ENCODE results near the gene ARHGAP22.

The ARHGAP22 gene

GRCh38 chr10:48550071-48550691 is 54.7 kb downstream of the ARHGAP22 start:
- peaks cover 8% of the 10 kb centered on the region for H3K79me1 ChIP-seq (replicated peaks; ENCODE audit: low read length, poor library complexity, severe bottlenecking)
- H3K36me3 ChIP-seq (ENCODE audit: control insufficient read depth in 1 of 2, insufficient read depth in 2 of 2, low read depth in 1 of 2, low read length in 2 of 2), result peaks cover 28 to 94% of the 10 kb centered on the region in 2 experiments
- H3K4ac ChIP-seq (ENCODE audit: low read depth in 1 of 2, low read length in 2 of 2), result no peak overlapping the region
- no peak overlapping the region for H4K91ac ChIP-seq (ENCODE audit: low read length)
- DNase-seq, result no peak
- H2BK5ac ChIP-seq (ENCODE audit: low read depth, low read length, poor library complexity, severe bottlenecking), result no peak overlapping the region
- H3K14ac ChIP-seq (ENCODE audit: low read length in 2 of 2), result no peak overlapping the region
- H2AK5ac ChIP-seq (ENCODE audit: low read length, severe bottlenecking), result no peak overlapping the region
- H3K23ac ChIP-seq (ENCODE audit: low read length in 2 of 2), result no peak overlapping the region
- no peak overlapping the region for H4K8ac ChIP-seq (ENCODE audit: low read length)
- no peak overlapping the region for H2AFZ ChIP-seq (ENCODE audit: low read depth, low read length)
- no peaks in the 10 kb centered on the region for H3K4me1 ChIP-seq (ENCODE audit: control insufficient read depth, insufficient read depth, low read depth, low read length)
- no peaks in the 10 kb centered on the region for H3K9me3 ChIP-seq (ENCODE audit: control insufficient read depth, low read length)
- no peak overlapping the region for H3K9ac ChIP-seq (ENCODE audit: low read length)
- no peak overlapping the region for H3K18ac ChIP-seq (ENCODE audit: low read depth in 1 of 2, low read length in 2 of 2)
- 93% methylated on average over 6 of the region's 6 CpGs for WGBS
- no peak overlapping the region for H2BK12ac ChIP-seq (ENCODE audit: low read length in 2 of 2)
- H2BK120ac ChIP-seq (ENCODE audit: low read depth, low read length), result no peak overlapping the region
- H3K4me2 ChIP-seq (ENCODE audit: low read length, poor library complexity, severe bottlenecking), result no peak overlapping the region
- H3K4me3 ChIP-seq (ENCODE audit: insufficient read depth in 1 of 2, low read depth in 1 of 2, low read length in 2 of 2), result no peak overlapping the region
- no peaks in the 10 kb centered on the region for H3K27me3 ChIP-seq (ENCODE audit: control insufficient read depth in 1 of 2, insufficient read depth in 1 of 2, low read length in 2 of 2)
- no peak overlapping the region for H3K27ac ChIP-seq (ENCODE audit: low read length, poor library complexity, severe bottlenecking)
- no peak overlapping the region for H2BK15ac ChIP-seq (ENCODE audit: low read depth, poor library complexity, severe bottlenecking)

- H3K4me3 ChIP-seq (ENCODE audit: insufficient read depth in 1 of 2, low read depth in 1 of 2, low read length in 2 of 2), result no peak overlapping the region
- no peak overlapping the region for H2BK12ac ChIP-seq (ENCODE audit: low read length in 2 of 2)
- H3K36me3 ChIP-seq (ENCODE audit: control insufficient read depth in 1 of 2, insufficient read depth in 2 of 2, low read depth in 1 of 2, low read length in 2 of 2), result peaks cover 26 to 94% of the 10 kb centered on the region in 2 experiments
- H2BK120ac ChIP-seq (ENCODE audit: low read depth, low read length), result no peak overlapping the region
- no peak overlapping the region for H2AFZ ChIP-seq (ENCODE audit: low read depth, low read length)
- H2AK5ac ChIP-seq (ENCODE audit: low read length, severe bottlenecking), result no peak overlapping the region
- H2BK5ac ChIP-seq (ENCODE audit: low read depth, low read length, poor library complexity, severe bottlenecking), result no peak overlapping the region
- no peak overlapping the region for H4K8ac ChIP-seq (ENCODE audit: low read length)
- H3K4me2 ChIP-seq (ENCODE audit: low read length, poor library complexity, severe bottlenecking), result no peak overlapping the region
- H3K4me1 ChIP-seq (ENCODE audit: control insufficient read depth, insufficient read depth, low read depth, low read length), result no peaks in the 10 kb centered on the region
- no peak overlapping the region for H3K14ac ChIP-seq (ENCODE audit: low read length in 2 of 2)
- H3K27ac ChIP-seq (ENCODE audit: low read length, poor library complexity, severe bottlenecking), result no peak overlapping the region
- DNase-seq, result no peak
- no peak overlapping the region for H4K91ac ChIP-seq (ENCODE audit: low read length)
- H3K18ac ChIP-seq (ENCODE audit: low read depth in 1 of 2, low read length in 2 of 2), result no peak overlapping the region
- H3K79me1 ChIP-seq (replicated peaks; ENCODE audit: low read length, poor library complexity, severe bottlenecking), result peaks cover 9% of the 10 kb centered on the region
- WGBS, result 73% methylated on average over 3 of the region's 3 CpGs
- no peak overlapping the region for H3K9ac ChIP-seq (ENCODE audit: low read length)
- no peak overlapping the region for H3K4ac ChIP-seq (ENCODE audit: low read depth in 1 of 2, low read length in 2 of 2)
- no peaks in the 10 kb centered on the region for H3K27me3 ChIP-seq (ENCODE audit: control insufficient read depth in 1 of 2, insufficient read depth in 1 of 2, low read length in 2 of 2)
- no peak overlapping the region for H2BK15ac ChIP-seq (ENCODE audit: low read depth, poor library complexity, severe bottlenecking)
- H3K23ac ChIP-seq (ENCODE audit: low read length in 2 of 2), result no peak overlapping the region
- no peaks in the 10 kb centered on the region for H3K9me3 ChIP-seq (ENCODE audit: control insufficient read depth, low read length)
Measured at GRCh38 chr10:48549236-48549635, 55.6 kb downstream of the ARHGAP22 start.

- Histone ChIP-seq H3K36me3 (ENCODE audit: control insufficient read depth in 1 of 2, insufficient read depth in 2 of 2, low read depth in 1 of 2, low read length in 2 of 2) (peaks cover 22 to 91% of the 10 kb centered on the region in 2 experiments), H3K4me1 (ENCODE audit: control insufficient read depth, insufficient read depth, low read depth, low read length) (no peaks in the 10 kb centered on the region), H3K4ac (ENCODE audit: low read depth in 1 of 2, low read length in 2 of 2) (no peak overlapping the region), H3K27me3 (ENCODE audit: control insufficient read depth in 1 of 2, insufficient read depth in 1 of 2, low read length in 2 of 2) (no peaks in the 10 kb centered on the region), H3K18ac (ENCODE audit: low read depth in 1 of 2, low read length in 2 of 2) (no peak overlapping the region), H2BK15ac (ENCODE audit: low read depth, poor library complexity, severe bottlenecking) (no peak overlapping the region), H4K91ac (ENCODE audit: low read length) (no peak overlapping the region), H2BK5ac (ENCODE audit: low read depth, low read length, poor library complexity, severe bottlenecking) (no peak overlapping the region), H2BK120ac (ENCODE audit: low read depth, low read length) (no peak overlapping the region), H3K27ac (ENCODE audit: low read length, poor library complexity, severe bottlenecking) (no peak overlapping the region), H2AK5ac (ENCODE audit: low read length, severe bottlenecking) (no peak overlapping the region), H2AFZ (ENCODE audit: low read depth, low read length) (no peak overlapping the region), H3K9me3 (ENCODE audit: control insufficient read depth, low read length) (no peaks in the 10 kb centered on the region), H3K4me2 (ENCODE audit: low read length, poor library complexity, severe bottlenecking) (no peak overlapping the region), H3K9ac (ENCODE audit: low read length) (no peak overlapping the region), H2BK12ac (ENCODE audit: low read length in 2 of 2) (no peak overlapping the region), H3K4me3 (ENCODE audit: insufficient read depth in 1 of 2, low read depth in 1 of 2, low read length in 2 of 2) (no peak overlapping the region), H3K23ac (ENCODE audit: low read length in 2 of 2) (no peak overlapping the region), H3K14ac (ENCODE audit: low read length in 2 of 2) (no peak overlapping the region), H3K79me1 (replicated peaks; ENCODE audit: low read length, poor library complexity, severe bottlenecking) (peaks cover 9% of the 10 kb centered on the region), H4K8ac (ENCODE audit: low read length) (no peak overlapping the region)
- 99% methylated on average over 6 of the region's 7 CpGs for WGBS
- DNase-seq, result no peak
Measured at GRCh38 chr10:48548531-48549135, 56.2 kb downstream of the ARHGAP22 start.

GRCh38 chr10:48547981-48548380 is 56.9 kb downstream of the ARHGAP22 start:
- no peak for DNase-seq
- Histone ChIP-seq H2BK15ac (ENCODE audit: low read depth, poor library complexity, severe bottlenecking) (no peak overlapping the region), H3K27me3 (ENCODE audit: control insufficient read depth in 1 of 2, insufficient read depth in 1 of 2, low read length in 2 of 2) (no peaks in the 10 kb centered on the region), H3K9me3 (ENCODE audit: control insufficient read depth, low read length) (no peaks in the 10 kb centered on the region), H3K9ac (ENCODE audit: low read length) (no peak overlapping the region), H2AK5ac (ENCODE audit: low read length, severe bottlenecking) (no peak overlapping the region), H3K4ac (ENCODE audit: low read depth in 1 of 2, low read length in 2 of 2) (no peak overlapping the region), H3K23ac (ENCODE audit: low read length in 2 of 2) (no peak overlapping the region), H2BK120ac (ENCODE audit: low read depth, low read length) (no peak overlapping the region), H2AFZ (ENCODE audit: low read depth, low read length) (no peak overlapping the region), H2BK5ac (ENCODE audit: low read depth, low read length, poor library complexity, severe bottlenecking) (no peak overlapping the region), H3K79me1 (replicated peaks; ENCODE audit: low read length, poor library complexity, severe bottlenecking) (peaks cover 9% of the 10 kb centered on the region), H3K14ac (ENCODE audit: low read length in 2 of 2) (no peak overlapping the region), H3K4me1 (ENCODE audit: control insufficient read depth, insufficient read depth, low read depth, low read length) (no peaks in the 10 kb centered on the region), H3K18ac (ENCODE audit: low read depth in 1 of 2, low read length in 2 of 2) (no peak overlapping the region), H3K4me2 (ENCODE audit: low read length, poor library complexity, severe bottlenecking) (no peak overlapping the region), H3K4me3 (ENCODE audit: insufficient read depth in 1 of 2, low read depth in 1 of 2, low read length in 2 of 2) (no peak overlapping the region), H4K91ac (ENCODE audit: low read length) (no peak overlapping the region), H2BK12ac (ENCODE audit: low read length in 2 of 2) (no peak overlapping the region), H4K8ac (ENCODE audit: low read length) (no peak overlapping the region), H3K36me3 (ENCODE audit: control insufficient read depth in 1 of 2, insufficient read depth in 2 of 2, low read depth in 1 of 2, low read length in 2 of 2) (peaks cover 20 to 91% of the 10 kb centered on the region in 2 experiments), H3K27ac (ENCODE audit: low read length, poor library complexity, severe bottlenecking) (no peak overlapping the region)
- WGBS, result 93% methylated on average over 10 of the region's 10 CpGs

Data from mesenchymal stem cell (in vitro differentiated cells and primary cell).